Ishikawa (cell line): ENCODE results near the gene PDIK1L.

Source experiments
- CEBPB ChIP-seq: IDR thresholded peaks from 2 replicates; pipeline ENCODE4 v1.6.1; 2012
- EGR1 ChIP-seq: IDR thresholded peaks from 2 replicates; pipeline ENCODE4 v1.6.1; 2012
- EP300 ChIP-seq: IDR thresholded peaks from 2 replicates; pipeline ENCODE4 v1.6.1; 2012; ENCODE audit warnings: borderline replicate concordance
- NFIC ChIP-seq: IDR thresholded peaks from 2 replicates; pipeline ENCODE4 v1.6.1; 2012
- RAD21 ChIP-seq: IDR thresholded peaks from 2 replicates; pipeline ENCODE4 v1.6.1; 2012; ENCODE audit warnings: low read depth
- TAF1 ChIP-seq: IDR thresholded peaks from 2 replicates; pipeline ENCODE4 v1.6.1; 2012; ENCODE audit warnings: low read depth, mild to moderate bottlenecking
- TEAD4 ChIP-seq: IDR thresholded peaks from 2 replicates; pipeline ENCODE4 v1.6.1; 2012
- YY1 ChIP-seq: IDR thresholded peaks from 2 replicates; pipeline ENCODE4 v1.6.1; 2012; ENCODE audit warnings: low read depth
- TF ChIP-seq, protein P1 (sequence below): IDR thresholded peaks from 2 replicates; pipeline ENCODE4 v1.6.1; 2012; ENCODE audit warnings: low read depth, mild to moderate bottlenecking
- TF ChIP-seq, protein P2 (sequence below): IDR thresholded peaks from 2 replicates; pipeline ENCODE4 v1.6.1; 2012

DNA sequence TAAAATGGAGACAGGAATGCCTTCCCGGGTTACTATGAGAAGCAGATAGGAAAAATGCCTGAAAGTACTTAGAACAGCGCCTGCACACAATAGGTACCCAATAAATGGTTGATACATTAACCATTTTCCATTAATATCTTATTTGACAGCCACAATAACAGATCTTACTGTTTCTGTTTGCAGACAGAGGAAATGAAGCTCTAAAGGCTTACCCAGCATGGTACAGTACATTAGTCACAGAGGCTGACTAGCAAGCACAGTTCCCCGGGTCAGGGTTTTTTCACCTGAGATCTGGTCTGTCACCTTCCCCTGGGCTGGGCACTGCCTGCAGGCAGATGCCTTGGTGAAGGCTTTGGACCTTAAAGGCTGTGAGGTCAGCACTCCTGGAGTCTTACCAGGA is 47.1 kb upstream of the PDIK1L start:
- TF ChIP-seq EGR1 (no peak), RAD21 (no peak), NFIC (no peak), YY1 (no peak), TEAD4 (no peak), CEBPB (no peak), EP300 (no peak), TAF1 (no peak)
- TF ChIP-seq, protein P1, sequence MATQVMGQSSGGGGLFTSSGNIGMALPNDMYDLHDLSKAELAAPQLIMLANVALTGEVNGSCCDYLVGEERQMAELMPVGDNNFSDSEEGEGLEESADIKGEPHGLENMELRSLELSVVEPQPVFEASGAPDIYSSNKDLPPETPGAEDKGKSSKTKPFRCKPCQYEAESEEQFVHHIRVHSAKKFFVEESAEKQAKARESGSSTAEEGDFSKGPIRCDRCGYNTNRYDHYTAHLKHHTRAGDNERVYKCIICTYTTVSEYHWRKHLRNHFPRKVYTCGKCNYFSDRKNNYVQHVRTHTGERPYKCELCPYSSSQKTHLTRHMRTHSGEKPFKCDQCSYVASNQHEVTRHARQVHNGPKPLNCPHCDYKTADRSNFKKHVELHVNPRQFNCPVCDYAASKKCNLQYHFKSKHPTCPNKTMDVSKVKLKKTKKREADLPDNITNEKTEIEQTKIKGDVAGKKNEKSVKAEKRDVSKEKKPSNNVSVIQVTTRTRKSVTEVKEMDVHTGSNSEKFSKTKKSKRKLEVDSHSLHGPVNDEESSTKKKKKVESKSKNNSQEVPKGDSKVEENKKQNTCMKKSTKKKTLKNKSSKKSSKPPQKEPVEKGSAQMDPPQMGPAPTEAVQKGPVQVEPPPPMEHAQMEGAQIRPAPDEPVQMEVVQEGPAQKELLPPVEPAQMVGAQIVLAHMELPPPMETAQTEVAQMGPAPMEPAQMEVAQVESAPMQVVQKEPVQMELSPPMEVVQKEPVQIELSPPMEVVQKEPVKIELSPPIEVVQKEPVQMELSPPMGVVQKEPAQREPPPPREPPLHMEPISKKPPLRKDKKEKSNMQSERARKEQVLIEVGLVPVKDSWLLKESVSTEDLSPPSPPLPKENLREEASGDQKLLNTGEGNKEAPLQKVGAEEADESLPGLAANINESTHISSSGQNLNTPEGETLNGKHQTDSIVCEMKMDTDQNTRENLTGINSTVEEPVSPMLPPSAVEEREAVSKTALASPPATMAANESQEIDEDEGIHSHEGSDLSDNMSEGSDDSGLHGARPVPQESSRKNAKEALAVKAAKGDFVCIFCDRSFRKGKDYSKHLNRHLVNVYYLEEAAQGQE = no peak
- TF ChIP-seq, protein P2, sequence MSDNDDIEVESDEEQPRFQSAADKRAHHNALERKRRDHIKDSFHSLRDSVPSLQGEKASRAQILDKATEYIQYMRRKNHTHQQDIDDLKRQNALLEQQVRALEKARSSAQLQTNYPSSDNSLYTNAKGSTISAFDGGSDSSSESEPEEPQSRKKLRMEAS = no peak
